GM21825 (cell line): Measurements from ENCODE around the gene MRPL28.
A peak's percentile ranks its signal among the peaks of the same experiment; 100 is the strongest.
"Not testable (repeated sequence)": the region's sequence is repeated elsewhere in the genome, so short reads cannot be mapped to it uniquely, and the experiment has no call there.

ENCODE experiments used
- ATAC-seq: cut with Tn5 transposase; IDR thresholded peaks from one replicate; pipeline ENCODE4 v1.9.1; 2021; ENCODE audit warnings: mild to moderate bottlenecking, moderate library complexity; ENCODE audit not compliant: unreplicated experiment

The MRPL28 gene

GRCh38 chr16:391885-392335 lies 21.6 kb upstream of the MRPL28 start:
- ATAC-seq = no peak

GRCh38 chr16:389352-389751 lies 19.0 kb upstream of the MRPL28 start:
- ATAC-seq = no peak

DNA sequence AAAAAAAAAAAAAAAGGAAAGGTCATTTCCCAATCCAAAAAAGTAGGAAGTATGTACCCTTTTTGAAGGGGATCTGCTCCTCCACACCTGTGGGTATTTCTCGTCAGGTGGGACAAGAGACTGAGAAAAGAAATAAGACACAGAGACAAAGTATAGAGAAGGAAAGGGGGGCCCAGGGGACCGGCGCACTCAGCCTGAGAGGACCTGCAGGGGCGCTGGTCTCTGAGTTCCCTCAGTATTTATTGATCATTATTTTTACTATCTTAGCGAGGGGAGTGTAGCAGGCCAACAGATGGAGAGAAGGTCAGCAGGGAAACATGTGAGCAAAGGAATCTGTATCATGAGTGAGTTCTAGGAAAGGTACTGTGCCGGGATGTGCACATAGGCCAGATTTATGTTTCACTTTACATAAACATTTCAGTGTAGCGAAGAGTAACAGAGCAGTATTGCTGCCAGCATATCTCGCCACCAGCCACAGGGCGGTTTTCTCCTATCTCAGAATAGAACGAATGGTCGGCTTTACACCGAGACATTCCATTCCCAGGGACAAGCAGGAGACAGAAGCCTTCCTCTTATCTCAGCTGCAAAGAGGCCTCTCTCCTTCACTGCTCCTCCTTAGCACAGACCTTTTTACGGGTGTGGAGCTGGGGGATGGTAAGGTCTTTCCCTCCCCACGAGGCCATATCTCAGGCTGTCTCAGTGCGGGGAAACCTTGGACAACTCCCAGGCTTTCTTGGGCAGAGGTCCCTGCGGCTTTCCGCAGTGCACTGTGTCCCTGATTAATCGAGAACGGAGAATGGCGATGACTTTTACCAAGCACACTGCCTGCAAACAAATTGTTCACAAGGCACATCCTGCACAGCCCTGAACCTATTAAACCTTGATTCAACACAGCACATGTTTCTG lies 17.7 kb upstream of the MRPL28 start:
- not testable (repeated sequence) for ATAC-seq

- no peak for ATAC-seq
These were observed 16.4 kb upstream of the MRPL28 start for GRCh38 chr16:386641-387156.

DNA sequence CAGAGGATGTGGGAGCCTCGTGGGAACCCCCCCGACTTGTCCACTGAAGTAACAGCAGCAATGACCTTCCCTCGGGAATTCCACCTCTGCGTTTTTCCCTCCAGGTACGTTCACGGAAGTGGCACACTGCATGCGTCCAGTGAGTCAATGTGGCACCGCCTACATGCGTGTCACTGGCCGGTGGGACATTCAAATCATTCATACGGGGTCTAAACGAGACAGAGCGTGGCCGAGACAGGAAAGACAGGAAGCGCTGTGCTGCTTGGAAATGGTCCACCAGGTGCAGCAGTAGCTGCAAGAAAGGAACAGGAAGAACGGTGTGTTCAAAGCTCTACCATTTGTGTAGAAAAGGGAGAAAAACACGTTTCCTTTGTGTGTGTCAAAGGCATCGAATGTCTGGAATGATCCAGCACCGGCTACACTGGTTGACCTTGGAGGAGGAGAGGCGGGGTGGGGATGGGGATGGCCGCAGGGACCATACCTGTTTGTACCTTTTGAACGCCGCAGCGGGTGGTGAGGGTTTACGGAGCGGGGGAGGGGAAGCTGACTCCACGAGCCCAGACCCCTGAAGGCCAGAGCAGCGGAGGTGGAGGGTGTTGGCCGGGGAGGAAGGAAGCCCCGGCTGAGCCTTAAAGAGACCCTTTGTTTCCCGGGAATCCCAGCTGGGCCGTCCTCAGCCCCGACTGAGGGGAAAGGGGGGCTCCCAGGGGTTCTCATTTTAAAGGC lies 13.2 kb upstream of the MRPL28 start:
- ATAC-seq = peak; percentile 38

GRCh38 chr16:381789-382717 lies 11.7 kb upstream of the MRPL28 start, which contains the start of gene PGAP6:
PGAP6 (minus strand) TSS chr16:381978; CDS start chr16:381821, 157 bp downstream.
- peak; percentile 40 for ATAC-seq

DNA sequence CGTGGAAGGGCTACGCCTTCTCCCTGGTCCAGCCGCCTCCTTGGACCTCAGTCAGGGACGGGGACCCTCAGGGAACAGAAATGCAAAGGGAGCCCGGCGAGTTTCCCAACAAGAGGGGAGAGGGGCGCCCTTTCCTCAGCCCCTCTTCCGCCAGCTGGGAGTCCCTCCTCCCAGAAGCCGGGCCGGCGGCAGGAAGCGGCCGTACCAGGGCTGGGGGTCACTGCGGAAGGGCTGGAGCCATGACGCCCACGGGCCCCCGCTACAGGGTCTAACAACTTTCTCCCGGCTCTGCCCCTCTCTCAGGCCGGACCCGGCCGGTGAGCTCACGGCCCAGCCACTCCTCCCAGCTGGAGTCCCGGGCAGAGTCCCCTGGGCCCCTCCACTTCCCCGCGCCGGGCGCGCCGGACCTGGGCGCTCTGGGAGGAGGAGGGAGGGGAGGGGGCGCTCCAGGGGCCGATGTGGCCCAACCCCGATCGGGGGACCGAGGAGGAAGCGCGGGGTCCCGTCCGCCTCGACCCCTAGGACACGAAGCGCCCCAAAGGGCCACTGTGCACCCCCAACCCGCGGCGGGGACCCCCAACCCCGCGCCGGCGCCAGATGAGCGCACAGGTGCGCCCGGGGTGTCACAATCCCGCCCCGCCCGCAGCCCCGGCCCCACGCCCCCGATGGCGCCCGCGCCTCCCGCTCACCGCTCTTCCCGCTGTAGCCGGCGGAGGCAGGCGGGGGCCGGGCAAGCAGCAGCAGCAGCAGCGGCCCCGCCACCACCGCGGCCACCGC lies 10.9 kb upstream of the MRPL28 start:
- peak; percentile 17 for ATAC-seq

DNA sequence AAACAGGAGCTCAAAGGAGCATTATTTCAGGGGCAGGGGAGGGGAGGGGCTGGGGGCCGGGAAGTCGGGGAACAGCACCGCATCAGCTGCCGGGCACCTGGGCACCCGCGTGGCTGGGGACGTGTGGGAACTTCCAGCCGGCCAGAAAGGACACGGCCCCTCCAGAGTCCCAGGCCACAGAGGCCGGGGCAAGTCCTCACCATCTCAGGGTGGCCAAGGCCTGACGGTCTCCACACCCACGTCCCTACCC lies 10.3 kb upstream of the MRPL28 start:
- peak; percentile 2 for ATAC-seq

- ATAC-seq = no peak
These were observed 9.8 kb upstream of the MRPL28 start for GRCh38 chr16:379961-380761.

DNA sequence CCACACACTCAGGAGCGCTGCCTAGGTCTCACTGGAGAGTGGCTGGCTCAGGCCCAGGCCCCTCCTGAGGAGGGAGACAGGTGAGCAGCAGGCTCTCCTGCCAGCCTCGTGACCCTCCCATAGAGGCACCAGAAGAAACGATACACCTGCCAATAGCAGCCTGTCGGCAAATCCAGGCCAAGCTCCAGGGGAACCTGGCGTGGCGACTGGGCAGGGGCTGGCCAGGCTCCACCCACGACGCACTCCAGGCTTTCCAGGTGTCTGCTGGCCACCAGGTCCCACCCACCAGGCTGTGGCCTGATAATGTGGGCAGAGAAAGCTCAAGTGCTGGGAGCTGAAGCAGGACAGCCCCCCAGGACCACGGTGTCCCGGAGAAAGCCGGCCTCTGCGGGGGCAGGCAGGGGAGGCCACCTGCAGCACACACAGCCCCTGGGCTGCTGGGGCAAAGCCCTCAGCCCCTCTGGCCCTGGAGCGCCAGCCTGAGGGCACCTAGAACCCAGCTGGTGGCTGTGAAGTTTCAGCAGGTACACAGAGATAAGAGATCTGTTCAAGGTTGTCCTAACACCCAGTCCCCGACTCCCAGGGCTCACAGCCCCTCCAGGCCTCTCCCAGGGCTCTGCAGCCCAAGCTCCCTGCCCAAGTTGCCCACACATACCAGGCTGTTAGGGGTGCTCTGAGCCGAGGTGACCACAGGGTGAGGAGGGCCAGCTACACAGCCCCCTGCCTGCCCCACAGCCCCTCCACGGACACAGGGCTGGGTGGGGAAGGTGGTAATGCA lies 9.0 kb upstream of the MRPL28 start:
- no peak for ATAC-seq

- ATAC-seq = no peak
These were observed 8.5 kb upstream of the MRPL28 start for GRCh38 chr16:378821-379182.

DNA sequence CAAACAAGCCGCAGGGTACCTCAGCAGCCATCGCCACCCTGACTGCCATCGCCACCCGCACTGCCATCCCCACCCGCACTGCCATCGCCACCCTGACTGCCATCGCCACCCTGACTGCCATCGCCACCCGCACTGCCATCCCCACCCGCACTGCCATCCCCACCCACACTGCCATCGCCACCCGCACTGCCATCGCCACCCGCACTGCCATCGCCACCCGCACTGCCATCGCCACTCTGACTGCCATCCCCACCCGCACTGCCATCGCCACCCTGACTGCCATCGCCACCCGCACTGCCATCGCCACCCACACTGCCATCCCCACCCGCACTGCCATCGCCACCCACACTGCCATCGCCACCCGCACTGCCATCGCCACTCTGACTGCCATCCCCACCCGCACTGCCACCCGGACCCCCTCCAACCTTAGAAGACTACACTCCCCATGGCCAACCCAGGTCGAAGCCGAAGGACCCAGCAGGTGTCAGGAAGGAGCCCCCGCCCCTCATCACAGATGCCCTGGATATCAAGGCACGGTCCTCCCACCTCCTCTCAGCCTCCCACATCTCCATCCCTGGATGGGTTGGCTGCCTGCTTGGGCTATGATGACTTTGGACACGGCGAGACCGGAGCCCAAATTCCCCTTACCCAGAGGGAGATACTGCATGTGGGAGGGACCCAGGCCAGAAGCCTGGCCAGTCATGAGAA lies 7.9 kb upstream of the MRPL28 start:
- not testable (repeated sequence) for ATAC-seq

DNA sequence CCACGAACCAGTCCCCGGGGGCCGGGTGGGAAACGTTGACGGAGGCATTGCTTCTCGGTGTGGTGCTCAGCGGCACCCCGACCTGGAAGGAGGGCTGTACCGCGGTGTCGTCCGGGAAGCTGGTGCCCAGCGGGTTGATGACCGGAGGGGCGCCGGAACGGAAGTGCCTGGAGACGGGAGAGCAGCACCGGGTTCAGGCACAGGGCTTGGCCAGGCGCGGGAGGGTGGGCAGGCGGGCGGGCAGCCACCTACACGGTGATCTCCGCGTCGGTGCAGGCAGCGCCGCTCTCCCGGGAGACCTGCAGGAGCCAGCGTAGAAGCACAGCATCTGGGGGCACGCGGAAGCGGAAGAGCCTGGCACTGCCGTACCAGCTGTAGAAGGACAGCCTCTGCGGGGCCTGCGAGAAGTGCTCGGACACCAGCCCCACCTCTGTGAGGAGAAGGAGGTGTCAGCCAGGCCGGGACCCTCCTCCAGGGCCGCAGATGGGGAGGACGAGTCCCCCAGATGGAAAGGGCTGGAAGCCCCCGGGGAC lies 7.1 kb upstream of the MRPL28 start:
- ATAC-seq = no peak

DNA sequence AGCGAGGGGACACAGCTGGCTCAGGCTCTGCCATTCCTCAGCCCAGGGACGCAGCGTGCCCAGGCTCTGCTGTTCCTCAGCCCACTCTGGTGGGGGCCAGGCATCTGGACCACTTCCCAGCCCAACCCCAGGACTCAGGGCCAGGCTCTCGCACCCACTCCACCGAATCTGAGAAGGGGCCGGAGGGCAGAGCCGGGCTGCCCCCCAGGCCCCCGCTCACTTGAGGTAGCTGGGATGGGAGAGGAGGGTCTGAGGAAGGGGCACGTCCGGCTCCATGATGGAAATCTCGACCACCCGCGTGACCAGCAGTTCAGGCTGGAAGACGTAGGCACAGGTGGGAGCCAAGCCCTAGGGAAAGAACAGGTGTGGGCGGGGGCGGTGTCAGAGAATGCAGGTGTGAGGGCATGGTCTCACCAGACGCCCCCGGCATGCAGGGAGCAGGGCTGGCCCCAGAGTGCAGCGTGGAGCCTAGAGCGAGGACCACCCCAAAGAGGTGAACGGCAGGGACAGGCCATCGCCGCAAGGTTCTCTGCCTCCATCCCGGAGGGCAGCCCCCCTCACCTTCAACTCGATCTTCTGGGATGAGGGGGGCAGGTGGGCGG lies 6.6 kb upstream of the MRPL28 start:
- ATAC-seq = no peak

GRCh38 chr16:375927-376816 lies 5.8 kb upstream of the MRPL28 start:
- no peak for ATAC-seq

DNA sequence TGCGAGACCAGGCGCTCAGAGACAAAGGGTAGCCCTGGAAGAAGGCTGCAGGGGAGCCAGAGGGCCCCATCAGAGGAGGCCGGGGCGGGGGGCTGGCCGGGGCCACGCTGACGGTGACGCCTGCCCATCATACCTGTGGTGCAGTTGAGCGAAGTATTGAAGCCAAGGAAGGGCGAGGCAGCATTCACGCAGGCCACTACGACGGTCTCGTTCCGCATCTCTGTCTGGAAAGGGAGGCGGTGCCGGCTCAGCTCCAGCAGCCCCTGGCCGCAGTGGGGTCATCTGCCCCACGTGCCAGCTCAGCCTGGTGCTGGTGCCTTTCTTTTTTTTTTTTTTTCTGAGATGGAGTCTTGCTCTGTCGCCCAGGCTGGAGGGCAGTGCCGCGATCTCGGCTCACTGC lies 4.9 kb upstream of the MRPL28 start:
- ATAC-seq = no peak

GRCh38 chr16:374616-374926 lies 4.2 kb upstream of the MRPL28 start:
- ATAC-seq = no peak
